Transverse colon (tissue), 4 donors: ENCODE measurements around the gene TPD52L1.

Experiments used
- CTCF ChIP-seq, 5 experiments: fragments of 200-600 bp in 3 of 5; fragments of 450-650 bp in 2 of 5; sonication (generic) in 3 of 5; IDR thresholded peaks; 1 replicate in 2 of 5; 2 replicates in 3 of 5; pipeline ENCODE4 v1.5.1; 2016 to 2017; ENCODE audit warnings: antibody characterized with exemption in 5 of 5, inconsistent platforms in 3 of 5, mild to moderate bottlenecking in 2 of 5, moderate library complexity in 1 of 5
- POLR2A ChIP-seq: fragments of 450-650 bp; IDR thresholded peaks from one replicate; pipeline ENCODE4 v1.6.1; 2016; ENCODE audit warnings: antibody characterized with exemption, mild to moderate bottlenecking, moderate library complexity
- POLR2AphosphoS5 ChIP-seq, 3 donors: sonication (generic); formaldehyde crosslinking; IDR thresholded peaks; one replicate each; pipeline ENCODE4 v1.6.1; 2016; ENCODE audit warnings: antibody characterized with exemption in 3 of 3

- TF ChIP-seq CTCF (IDR thresholded peaks at IDR 0.05) (no peak), POLR2AphosphoS5 (IDR thresholded peaks at IDR 0.05) (no peak), POLR2A (no peak)
These were observed 118.0 kb downstream of the TPD52L1 start for GRCh38 chr6:125271486-125272159.
